ENCODE results near the gene ATP6AP1. TPM values are rescaled to one million over a fixed set of nuclear protein-coding genes. Genes with fewer than 3 reads are reported as not detected.
A peak's percentile ranks its signal among the peaks of the same experiment; 100 is the strongest.

Gene ATP6AP1
- total and polyA plus RNA-seq, 2 of the 13 experiments (the other 11 are each of a cell fraction or from before 2014, with no cell fraction given), result 56.7 to 110 TPM

GRCh38 chrX:154378799-154379568 lies 49.5 kb upstream of the ATP6AP1 start, which contains the start of gene EMD (continued):
- TF ChIP-seq NR0B2 (CRISPR knock-in tag; IDR thresholded peaks at IDR 0.05) (no peak), SOX13 (IDR thresholded peaks at IDR 0.05) (no peak), SOX13 (CRISPR knock-in tag; conservative IDR thresholded peaks at IDR 0.05 in 1 of 2, IDR thresholded peaks at IDR 0.05 in 1 of 2) (no peak), ZNF660 (CRISPR knock-in tag; IDR thresholded peaks at IDR 0.05; ENCODE audit: borderline replicate concordance, low read depth) (no peak), ZEB1 (IDR thresholded peaks at IDR 0.05; ENCODE audit: insufficient replicate concordance, low read depth) (no peak), IRF2 (CRISPR knock-in tag; IDR thresholded peaks at IDR 0.05) (no peak; the same call in 1 of the 2 replicates), E2F5 (CRISPR knock-in tag; conservative IDR thresholded peaks at IDR 0.05) (no peak), RBM39 (IDR thresholded peaks at IDR 0.05; ENCODE audit: low read depth, low read length, poor library complexity, severe bottlenecking) (no peak), ZNF580 (CRISPR knock-in tag; IDR thresholded peaks at IDR 0.05; ENCODE audit: borderline replicate concordance, low read depth) (no peak), SMAD3 (CRISPR knock-in tag; IDR thresholded peaks at IDR 0.05) (no peak), ZNF547 (CRISPR knock-in tag; IDR thresholded peaks at IDR 0.05) (no peak), ATF6 (CRISPR knock-in tag; conservative IDR thresholded peaks at IDR 0.05) (no peak), PATZ1 (CRISPR knock-in tag; IDR thresholded peaks at IDR 0.05) (no peak), AGO2 (optimal IDR thresholded peaks at IDR 0.05; ENCODE audit: low read depth, low read length) (peak; percentile 39), HDAC1 (CRISPR knock-in tag; IDR thresholded peaks at IDR 0.05) (peak; percentile 68), POLR2AphosphoS5 (IDR thresholded peaks at IDR 0.05; ENCODE audit: low read depth, low read length) (no peak; the same call in 1 of the 2 replicates), CTCF (CRISPR knock-in tag; IDR thresholded peaks at IDR 0.05) (no peak)
